Raji (cell line): Measurements from ENCODE around the gene TPRG1.

ENCODE experiments used
- POLR2A ChIP-seq: IDR thresholded peaks from 2 replicates; pipeline ENCODE4 v1.6.1; 2011; ENCODE audit warnings: low read depth, low read length, control low read depth; ENCODE audit not compliant: insufficient read depth

The TPRG1 gene

DNA sequence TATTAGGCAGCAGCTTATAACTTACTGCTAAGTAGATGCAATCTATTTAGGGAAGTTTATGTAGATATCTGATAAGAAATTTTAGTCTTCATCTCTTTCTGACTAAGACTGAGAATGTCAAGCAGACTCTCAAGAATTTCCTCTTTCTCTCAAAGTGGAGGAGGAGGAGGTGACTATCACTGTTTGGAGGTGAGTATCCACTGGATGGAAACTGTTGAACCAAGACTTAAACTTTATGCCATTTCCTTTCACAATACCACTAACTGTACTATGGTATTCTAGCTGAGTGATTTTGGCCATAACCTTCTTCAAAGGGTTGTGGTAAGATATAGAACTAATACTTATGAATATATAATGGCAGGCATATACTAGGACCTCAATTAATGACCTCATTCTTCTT, 64.6 kb downstream of the TPRG1 start:
- TF ChIP-seq POLR2A: no peak

DNA sequence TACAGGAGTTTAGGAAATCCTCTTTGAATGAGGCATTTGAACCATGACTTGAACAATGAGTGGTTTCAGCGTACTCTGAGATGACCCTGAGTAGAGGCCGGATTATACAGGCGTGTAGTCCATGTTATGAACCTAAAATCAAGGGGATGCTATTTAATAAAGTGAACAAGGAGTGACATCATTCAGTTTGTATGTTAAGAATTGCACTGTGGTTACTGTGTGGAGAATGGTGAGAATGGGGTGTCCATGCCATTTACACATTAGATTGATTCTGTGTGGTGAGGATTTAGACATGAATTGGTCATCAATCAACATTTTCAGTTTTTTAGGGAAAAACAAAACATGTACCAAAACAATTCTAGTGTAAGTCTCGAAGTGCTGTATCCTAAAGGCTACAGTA, 65.8 kb downstream of the TPRG1 start:
- no peak for TF ChIP-seq POLR2A

DNA sequence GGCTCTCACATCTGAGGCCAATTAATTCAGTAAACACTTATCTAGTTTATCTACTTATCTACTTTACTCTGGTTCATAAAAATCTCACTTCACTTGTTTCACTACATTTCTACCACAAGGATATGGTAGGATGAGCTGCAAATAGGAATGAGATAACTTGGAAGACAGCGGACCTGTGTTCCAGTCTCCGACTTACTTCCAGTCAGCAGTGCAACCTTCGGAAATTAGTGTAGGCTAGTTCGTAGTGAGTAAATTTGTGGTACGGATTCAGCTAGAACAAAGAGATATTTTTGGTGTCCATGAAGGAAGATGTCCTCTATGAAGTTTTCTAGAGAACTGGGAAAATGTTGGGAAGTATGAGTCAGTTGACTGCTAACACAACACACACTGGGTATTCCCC, 66.3 kb downstream of the TPRG1 start:
- no peak for TF ChIP-seq POLR2A

DNA sequence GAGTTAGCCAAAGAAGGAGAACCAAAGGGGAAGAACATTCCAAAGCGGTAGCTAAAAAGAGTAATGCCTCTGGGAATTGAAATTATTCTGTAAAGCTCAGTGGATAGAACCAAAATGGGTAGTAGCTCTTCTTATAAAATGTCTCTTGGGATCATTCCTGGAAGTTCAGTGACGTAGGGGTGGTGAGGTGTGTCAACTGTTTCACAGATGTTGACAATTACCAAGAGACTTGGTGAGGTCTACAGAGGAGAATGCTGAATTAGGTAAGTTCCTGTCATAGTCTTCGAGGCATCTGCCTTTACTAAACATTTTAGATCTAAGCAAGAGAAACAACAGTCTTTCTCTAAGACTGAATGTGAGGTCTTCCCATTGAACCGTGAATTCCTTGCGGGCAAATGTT, 67.8 kb downstream of the TPRG1 start:
- TF ChIP-seq POLR2A: no peak

DNA sequence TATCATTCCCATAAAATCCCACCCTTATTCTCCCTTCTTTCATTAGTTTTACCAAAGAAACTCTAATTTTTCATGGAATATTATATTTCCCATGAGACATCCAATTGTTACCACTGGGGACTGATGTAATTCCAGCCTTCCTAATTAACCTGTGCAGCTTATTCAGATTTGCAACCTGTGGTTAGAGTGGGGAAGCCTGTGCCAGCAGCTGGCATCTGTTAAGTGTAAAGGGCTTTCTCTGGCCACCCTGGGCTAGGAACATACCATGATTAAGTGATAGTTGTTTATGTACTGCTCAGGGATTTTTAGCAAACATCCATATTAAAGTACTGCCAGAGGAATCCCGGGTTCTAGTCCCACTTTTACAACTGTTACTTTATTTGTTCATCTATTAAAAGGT, 78.2 kb downstream of the TPRG1 start:
- no peak for TF ChIP-seq POLR2A

DNA sequence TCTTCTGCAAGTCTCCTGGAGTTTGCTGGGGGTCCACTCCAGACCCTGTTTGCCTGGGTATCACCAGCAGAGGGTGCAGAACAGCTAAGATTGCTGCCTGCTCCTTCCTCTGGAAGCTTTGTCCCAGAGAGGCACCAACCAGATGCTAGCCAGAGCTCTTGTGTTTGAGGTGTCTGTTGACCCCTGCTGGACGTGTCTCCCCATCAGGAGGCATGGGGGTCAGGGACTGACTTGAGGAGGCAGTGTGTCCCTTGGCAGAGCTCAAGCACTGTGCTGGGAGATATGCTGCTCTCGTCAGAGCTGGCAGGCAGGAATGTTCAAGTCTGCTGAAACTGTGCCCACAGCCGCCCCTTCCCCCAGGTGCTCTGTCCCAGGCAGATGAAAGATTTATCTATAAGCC, 86.5 kb downstream of the TPRG1 start:
- no peak for TF ChIP-seq POLR2A

DNA sequence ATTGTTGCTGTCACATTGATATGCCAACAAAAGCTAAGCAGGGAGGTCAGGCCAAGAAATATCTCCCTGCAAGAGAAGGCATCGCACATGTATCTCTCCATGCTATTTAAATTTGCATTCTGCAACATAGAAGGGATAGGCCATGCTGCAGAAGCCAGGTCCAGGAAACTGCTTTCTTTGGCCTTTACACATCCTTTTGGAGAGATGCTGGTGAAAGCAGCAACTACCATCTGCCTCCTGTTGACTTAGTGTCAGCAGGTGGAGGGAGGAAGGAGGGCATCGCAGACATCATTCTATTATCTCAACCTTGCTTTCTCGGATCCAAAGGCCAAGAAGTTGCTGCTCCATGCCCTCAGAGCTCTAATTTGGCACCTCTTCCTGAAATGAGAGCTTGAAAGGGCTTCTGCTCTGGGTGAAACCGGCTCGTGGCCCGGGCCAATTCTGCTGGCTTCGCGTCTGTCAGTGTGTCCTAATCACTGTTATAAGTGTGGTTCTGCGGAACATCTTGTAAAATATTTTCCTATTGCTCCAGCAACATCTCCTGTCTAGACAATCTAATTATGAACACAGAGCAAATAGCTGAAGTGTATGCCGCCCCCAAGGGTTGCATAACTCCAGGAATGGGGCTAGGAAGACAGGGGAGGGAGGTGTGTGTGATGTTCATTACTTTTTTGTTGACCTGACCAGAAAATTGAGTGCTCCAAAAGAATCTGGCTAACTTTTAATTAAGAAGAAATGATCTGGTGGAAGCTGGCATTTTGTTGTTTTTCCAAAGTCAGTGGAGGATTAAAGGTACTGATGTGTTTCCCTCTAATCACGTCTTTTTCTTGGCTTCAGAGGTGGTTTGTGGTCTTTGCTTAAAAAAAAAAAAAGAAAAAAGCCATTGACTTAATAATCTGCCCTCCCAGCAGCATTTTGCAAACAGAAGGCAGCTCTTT, 89.1 kb downstream of the TPRG1 start:
- no peak for TF ChIP-seq POLR2A

DNA sequence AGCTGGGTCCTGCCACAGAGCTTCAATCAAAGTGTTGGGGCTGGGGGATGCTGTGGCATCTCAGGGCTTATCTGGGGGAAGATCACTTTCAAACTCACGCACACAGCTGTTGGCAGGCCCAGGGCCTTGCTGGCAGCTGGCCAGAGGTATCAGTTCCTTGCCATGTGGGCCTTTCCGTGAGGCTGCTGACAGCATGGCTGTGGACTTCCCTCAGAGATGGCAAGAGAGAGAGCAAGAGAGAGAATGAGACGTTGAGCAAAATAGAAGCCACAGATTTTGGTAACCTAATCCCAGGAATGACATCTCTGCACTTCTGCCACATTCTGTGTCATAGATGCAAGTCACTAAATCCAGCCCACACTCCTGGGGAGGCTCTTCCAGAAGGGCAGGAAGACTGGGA, 91.0 kb downstream of the TPRG1 start:
- TF ChIP-seq POLR2A: no peak

DNA sequence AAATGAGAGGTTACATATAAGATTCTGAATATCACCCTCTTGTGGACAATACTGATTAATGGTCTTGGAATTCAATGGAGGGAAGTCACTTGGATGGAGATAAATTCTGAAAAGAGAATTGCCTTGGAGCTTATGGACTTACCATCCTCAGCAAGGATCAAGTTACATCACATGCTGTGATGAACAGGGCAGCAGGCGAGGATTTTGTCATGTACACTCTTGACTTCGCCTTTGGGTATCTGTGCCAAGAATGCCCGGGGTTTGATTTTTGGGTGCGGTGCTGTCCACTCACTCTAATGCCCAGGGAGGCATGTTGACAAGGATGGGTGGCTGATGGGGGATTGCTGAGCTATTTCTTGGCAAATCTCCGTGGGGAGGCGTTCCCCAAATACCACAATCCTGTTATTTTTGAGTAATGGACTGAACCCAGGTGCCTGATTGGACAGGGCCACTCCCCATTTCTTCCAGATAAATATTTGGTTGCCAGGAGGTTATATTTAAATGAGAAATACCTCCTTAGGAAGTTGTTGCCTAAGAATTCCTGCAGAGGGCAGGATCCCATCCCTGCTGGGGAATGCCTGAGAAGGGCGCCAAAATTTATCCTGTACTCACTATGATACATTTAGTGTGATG, 96.3 kb downstream of the TPRG1 start:
- no peak for TF ChIP-seq POLR2A

DNA sequence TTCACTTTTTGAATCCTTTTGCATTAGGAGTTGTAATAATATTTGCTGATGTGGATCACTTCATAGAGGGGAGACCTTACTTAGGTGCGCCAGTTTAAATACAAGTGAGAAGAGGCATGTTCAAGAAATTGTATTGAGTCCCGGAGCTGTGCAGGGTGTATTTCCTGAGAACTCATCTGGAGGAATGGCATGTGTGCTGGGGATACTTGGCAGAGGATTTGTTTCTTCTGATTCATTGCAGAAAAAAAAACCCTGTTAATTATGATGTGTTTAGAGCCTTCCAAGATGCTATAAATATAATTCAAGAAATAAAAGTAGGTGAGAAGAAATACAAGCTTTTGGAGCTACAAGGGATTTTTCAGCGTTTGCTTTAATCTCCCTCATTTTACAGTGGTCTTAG, 97.6 kb downstream of the TPRG1 start:
- no peak for TF ChIP-seq POLR2A

DNA sequence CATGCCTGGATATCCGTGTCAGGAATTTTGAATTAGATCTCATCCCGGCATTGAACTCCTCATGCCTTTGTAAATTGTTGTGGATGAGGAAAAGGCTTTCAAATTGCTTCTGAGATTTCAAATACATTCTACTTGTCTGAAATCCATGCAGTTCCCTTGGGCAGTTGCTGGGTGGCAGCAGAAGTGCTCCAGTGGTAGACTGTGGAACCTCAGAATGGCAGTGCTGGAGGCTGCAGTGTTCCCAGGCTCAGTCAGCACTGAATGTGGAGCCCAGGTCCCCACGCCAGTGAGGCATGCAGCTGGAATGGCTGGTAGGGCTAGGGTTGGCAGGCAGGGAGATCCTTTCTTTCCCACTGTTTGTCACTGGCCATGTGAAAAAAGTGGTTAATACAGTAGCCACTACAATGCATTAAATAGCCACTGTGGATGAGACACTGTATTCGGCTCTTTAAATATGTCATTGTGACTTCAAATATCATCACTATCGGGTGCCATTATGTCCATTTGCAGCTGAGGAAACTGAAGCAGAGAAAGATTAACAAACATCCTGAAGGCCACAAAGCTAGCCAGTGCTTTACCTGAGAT, 98.6 kb downstream of the TPRG1 start:
- TF ChIP-seq POLR2A: no peak

DNA sequence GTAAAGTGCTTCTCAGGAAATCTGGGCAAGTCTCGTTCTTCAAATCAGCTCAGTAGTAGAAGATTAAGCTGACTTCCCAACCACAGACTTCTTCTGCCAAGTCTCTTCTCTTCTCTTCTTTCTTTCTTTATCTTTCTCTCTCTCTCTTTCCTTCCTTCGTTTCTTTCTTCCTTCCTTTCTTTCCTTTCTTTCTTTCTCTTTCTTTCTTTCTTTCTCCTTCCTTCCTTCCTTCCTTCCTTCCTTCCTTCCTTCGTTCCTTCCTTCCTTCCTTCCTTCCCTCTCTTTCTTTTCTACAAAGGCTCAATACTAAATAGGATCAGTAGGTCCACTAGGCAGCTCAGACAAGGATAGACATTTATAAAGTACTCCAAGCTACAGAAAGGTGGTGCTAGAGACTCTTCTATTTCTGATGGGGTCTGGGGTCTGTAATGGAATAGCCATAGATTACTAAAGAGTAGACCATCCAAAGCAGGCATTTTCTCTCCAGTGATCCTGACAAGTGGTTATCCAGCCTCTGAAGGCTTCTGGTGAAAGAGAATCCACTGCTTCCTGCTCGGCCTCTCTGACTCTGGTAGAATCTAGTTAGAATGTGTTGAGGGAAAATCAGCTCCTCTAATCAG, 100.8 kb downstream of the TPRG1 start:
- TF ChIP-seq POLR2A: no peak

DNA sequence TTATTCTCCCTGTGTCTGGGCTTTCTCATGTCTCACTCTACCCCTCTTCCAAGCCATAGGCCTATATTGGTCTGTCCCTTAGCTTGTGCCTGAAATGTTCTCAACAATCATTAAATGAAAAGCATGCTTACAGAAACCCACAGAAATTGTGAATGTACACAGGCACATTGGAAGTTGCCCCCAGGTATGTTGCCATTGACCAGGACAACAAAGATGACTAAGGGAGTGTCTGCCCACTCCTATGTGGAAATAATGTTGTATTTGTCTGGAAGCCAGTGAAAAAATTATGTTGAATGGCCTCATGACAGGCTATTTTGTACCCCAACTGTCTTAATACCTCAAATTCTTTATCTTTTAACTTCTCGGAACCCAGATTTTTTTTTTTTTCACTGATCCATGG, 102.0 kb downstream of the TPRG1 start:
- no peak for TF ChIP-seq POLR2A

DNA sequence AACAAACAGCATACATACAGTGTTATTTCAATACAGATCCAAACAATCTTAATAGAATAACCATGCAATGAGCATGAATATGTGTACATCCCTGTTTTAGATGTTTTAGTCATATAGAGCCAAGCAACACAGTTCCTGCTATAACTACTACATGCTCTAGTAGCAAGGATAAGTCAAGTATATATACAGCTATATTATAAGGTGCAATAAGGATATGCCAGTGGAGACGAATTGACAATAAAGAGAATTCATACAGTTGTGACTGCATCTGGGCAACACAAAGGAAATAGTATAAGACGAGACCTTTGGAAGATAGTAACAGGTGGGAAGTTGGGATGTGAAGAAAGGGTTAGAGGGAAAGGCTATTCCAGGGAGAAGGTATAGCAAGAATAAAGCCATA, 103.4 kb downstream of the TPRG1 start:
- no peak for TF ChIP-seq POLR2A

DNA sequence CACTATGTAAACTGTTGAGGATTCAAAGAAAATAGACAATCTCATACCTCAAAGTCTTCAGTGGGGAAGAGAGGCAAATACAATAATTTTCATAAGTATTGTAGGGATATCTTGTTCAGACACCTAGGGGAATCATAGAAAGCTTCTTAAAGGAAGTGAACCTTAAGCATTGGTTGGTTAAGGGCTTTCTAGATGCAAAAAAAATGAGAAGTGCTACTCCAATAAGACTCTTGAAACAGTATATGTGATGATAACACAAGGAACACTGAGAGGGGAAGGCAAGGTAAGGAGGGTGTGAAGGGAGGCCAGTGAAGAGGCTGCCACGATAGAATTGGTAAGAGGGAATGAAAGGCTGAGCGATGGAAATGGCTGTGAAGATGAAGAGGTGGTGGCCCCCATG, 104.1 kb downstream of the TPRG1 start:
- TF ChIP-seq POLR2A: no peak
